Kidney (tissue), 14 donors: ENCODE measurements around the gene CHMP4A. TPM values are rescaled to one million over a fixed set of nuclear protein-coding genes. Genes with fewer than 3 reads are reported as not detected.
A peak's percentile ranks its signal among the peaks of the same experiment; 100 is the strongest.

ENCODE experiments used
- DNase-seq, 5 donors: peaks; one replicate each; pipeline ENCODE4 v3.0.0-alpha.2; 2013 to 2020
- FAIRE-seq: peaks from 2 replicates; lab custom pipeline; 2012; peaks lifted over from hg19 to GRCh38; lab: Jason Lieb, UNC
- H3K27ac ChIP-seq, 2 donors: one replicate each; pipeline ENCODE4 v1.7.0; 2013; ENCODE audit warnings: low read depth in 2 of 2, low read length in 2 of 2, inconsistent platforms in 1 of 2
- H3K27me3 ChIP-seq: one replicate; pipeline ENCODE4 v1.7.1; 2013; ENCODE audit warnings: low read length, inconsistent platforms; ENCODE audit not compliant: control insufficient read depth, insufficient read depth
- H3K36me3 ChIP-seq, 3 donors: one replicate each; pipeline versions ENCODE4 v1.7.0 to v1.7.1; 2013; ENCODE audit warnings: low read length in 3 of 3, control low read depth in 1 of 3, inconsistent platforms in 1 of 3; ENCODE audit not compliant: insufficient read depth in 3 of 3, control insufficient read depth in 2 of 3
- H3K4me1 ChIP-seq, 3 donors: one replicate each; pipeline versions ENCODE4 v1.7.0 to v1.7.1; 2013; ENCODE audit warnings: low read length in 3 of 3, inconsistent platforms in 1 of 3, low read depth in 1 of 3; ENCODE audit not compliant: control insufficient read depth in 2 of 3, insufficient read depth in 2 of 3
- H3K4me3 ChIP-seq, 3 donors: one replicate each; pipeline versions ENCODE4 v1.7.0 to v1.8.1; 2013; ENCODE audit warnings: low read length in 3 of 3, control low read depth in 1 of 3, inconsistent platforms in 1 of 3
- H3K9ac ChIP-seq, 3 donors: one replicate each; pipeline versions ENCODE4 v1.7.0 to v1.7.1; 2013; ENCODE audit warnings: low read length in 3 of 3, control low read depth in 1 of 3, inconsistent platforms in 1 of 3
- H3K9me3 ChIP-seq, 3 donors: one replicate each; pipeline versions ENCODE4 v1.7.0 to v1.7.1; 2013; ENCODE audit warnings: low read length in 3 of 3, control low read depth in 1 of 3, inconsistent platforms in 1 of 3; ENCODE audit not compliant: control insufficient read depth in 2 of 3, insufficient read depth in 1 of 3
- intact Hi-C: fragments of 100-400 bp; cut with DNase I; formaldehyde crosslinking; loops from one replicate; pipeline ENCODE4 v1.11.1; 2022
- polyA plus RNA-seq: library from polyadenylated mRNA; stranded (reverse); fragments of 350-450 nt; fragmentation: Illumina TruSeq; extraction: RNeasy Lipid Tissue Mini Kit (QIAGEN cat#74804); gene quantifications from one replicate; pipeline ENCODE4 v1.2.3, GENCODE V29; 2014; ENCODE audit warnings: low read depth, low replicate concordance; ENCODE audit not compliant: insufficient read depth
- total RNA-seq: library from RNA; stranded (reverse); fragmentation: NEBNext Ultra II Directional; extraction: Animal tissue kit (Norgen Biotek cat#: 25700); gene quantifications from one replicate; pipeline ENCODE4 v1.2.1, GENCODE V29; 2021
- TF ChIP-seq, protein P1 (sequence below): IDR thresholded peaks from 3 replicates; pipeline ENCODE4 v1.5.1; 2012; ENCODE audit warnings: mild to moderate bottlenecking, moderate library complexity, borderline replicate concordance; ENCODE audit not compliant: insufficient read depth; ENCODE audit errors: extremely low read depth
- donor health status: control.
- donor health status: control.
- donor health status: control.
- donor health status: control.
- donor health status: control.
- donor health status: DM: yes; HTN: yes; CAD: no.
- donor health status: Normal renal cell carcinoma (clear cell type).

Gene CHMP4A
- total and polyA plus RNA-seq, 2 donors from 2014 or later, result 65.1 to 72.2 TPM

DNA sequence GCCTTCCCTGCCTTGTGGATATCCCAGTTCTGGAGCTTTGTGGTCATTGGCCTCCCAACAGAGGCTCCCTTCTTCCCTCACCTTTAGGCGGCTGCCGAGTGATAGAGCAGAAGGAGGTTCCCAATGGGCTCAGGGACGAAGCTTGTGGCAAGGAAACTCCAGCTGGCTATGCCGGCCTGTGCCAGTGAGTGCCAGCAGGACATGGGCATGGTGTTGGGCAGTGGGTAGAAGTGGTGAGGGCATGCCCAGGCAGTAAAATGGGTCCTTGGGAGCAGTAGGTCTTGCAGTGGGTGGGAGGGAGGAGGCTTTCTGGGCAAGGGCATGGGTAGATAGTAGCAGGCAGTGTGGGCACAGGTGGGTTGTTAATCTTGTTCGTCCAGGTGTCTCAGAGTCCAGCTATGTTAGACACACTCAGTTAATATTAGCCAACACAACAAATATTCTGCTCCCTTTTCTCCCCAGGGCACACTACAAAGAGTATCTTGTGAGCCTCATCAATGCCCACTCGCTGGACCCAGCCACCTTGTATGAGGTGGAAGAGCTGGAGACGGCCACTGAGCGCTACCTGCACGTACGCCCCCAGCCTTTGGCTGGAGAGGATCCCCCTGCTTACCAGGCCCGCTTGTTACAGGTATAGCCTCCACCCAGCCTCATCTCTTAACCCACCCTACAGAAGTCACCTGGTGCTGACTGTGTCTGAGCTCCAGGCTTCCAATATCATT lies 53.4 kb downstream of the CHMP4A start:
- no peak overlapping the region for H3K9ac ChIP-seq
- no peak for DNase-seq
- H3K9me3 ChIP-seq, result no peaks in the 10 kb centered on the region
- H3K4me1 ChIP-seq, result peaks cover 0 to 20% (median 11%) of the 10 kb centered on the region in 3 donors
- H3K4me3 ChIP-seq, result no peak overlapping the region
- TF ChIP-seq, protein P1, sequence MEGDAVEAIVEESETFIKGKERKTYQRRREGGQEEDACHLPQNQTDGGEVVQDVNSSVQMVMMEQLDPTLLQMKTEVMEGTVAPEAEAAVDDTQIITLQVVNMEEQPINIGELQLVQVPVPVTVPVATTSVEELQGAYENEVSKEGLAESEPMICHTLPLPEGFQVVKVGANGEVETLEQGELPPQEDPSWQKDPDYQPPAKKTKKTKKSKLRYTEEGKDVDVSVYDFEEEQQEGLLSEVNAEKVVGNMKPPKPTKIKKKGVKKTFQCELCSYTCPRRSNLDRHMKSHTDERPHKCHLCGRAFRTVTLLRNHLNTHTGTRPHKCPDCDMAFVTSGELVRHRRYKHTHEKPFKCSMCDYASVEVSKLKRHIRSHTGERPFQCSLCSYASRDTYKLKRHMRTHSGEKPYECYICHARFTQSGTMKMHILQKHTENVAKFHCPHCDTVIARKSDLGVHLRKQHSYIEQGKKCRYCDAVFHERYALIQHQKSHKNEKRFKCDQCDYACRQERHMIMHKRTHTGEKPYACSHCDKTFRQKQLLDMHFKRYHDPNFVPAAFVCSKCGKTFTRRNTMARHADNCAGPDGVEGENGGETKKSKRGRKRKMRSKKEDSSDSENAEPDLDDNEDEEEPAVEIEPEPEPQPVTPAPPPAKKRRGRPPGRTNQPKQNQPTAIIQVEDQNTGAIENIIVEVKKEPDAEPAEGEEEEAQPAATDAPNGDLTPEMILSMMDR, result no peak
- no peak for FAIRE-seq
- no peaks in the 10 kb centered on the region for H3K27me3 ChIP-seq
- intact Hi-C loops, result no loop called here
- H3K27ac ChIP-seq, result peak overlapping the region in 1 of 2 donors; percentile 99
- H3K36me3 ChIP-seq, result peaks cover 9 to 57% (median 44%) of the 10 kb centered on the region in 3 donors

Other genes with a start within 250 kb of the CHMP4A start
Only the 30 nearest of the 34 such genes appear.
- gene CARMIL3, start 161.5 kb downstream of the CHMP4A start, total RNA-seq, result 1.4 TPM
- gene CARMIL3, start 161.5 kb downstream of the CHMP4A start, polyA plus RNA-seq, result 1.5 TPM
- gene CPNE6, start 141.9 kb downstream of the CHMP4A start, total RNA-seq, result 0.19 TPM
- gene CPNE6, start 141.9 kb downstream of the CHMP4A start, polyA plus RNA-seq, result 3.4 TPM
- gene PCK2, start 119.2 kb downstream of the CHMP4A start, total RNA-seq, result 36.1 TPM
- gene PCK2, start 119.2 kb downstream of the CHMP4A start, polyA plus RNA-seq, result 140 TPM
- gene DCAF11, start 98.7 kb downstream of the CHMP4A start, total RNA-seq, result 81.1 TPM
- 69.4 TPM for gene DCAF11, start 98.7 kb downstream of the CHMP4A start, polyA plus RNA-seq
- gene NRL, start 98.5 kb downstream of the CHMP4A start, total RNA-seq, result 4.9 TPM
- gene NRL, start 98.5 kb downstream of the CHMP4A start, polyA plus RNA-seq, result 5.5 TPM
- 1.3 TPM for gene FITM1, start 82.8 kb downstream of the CHMP4A start, total RNA-seq
- 1.2 TPM for gene FITM1, start 82.8 kb downstream of the CHMP4A start, polyA plus RNA-seq
- 244 TPM for gene PSME1, start 77.3 kb downstream of the CHMP4A start, total RNA-seq
- 333 TPM for gene PSME1, start 77.3 kb downstream of the CHMP4A start, polyA plus RNA-seq
- gene EMC9, start 71.9 kb downstream of the CHMP4A start, total RNA-seq, result 22.1 TPM
- 62.5 TPM for gene EMC9, start 71.9 kb downstream of the CHMP4A start, polyA plus RNA-seq
- 148 TPM for gene PSME2, start 66.9 kb downstream of the CHMP4A start, total RNA-seq
- 289 TPM for gene PSME2, start 66.9 kb downstream of the CHMP4A start, polyA plus RNA-seq
- 69.0 TPM for gene RNF31, start 66.0 kb downstream of the CHMP4A start, total RNA-seq
- 64.0 TPM for gene RNF31, start 66.0 kb downstream of the CHMP4A start, polyA plus RNA-seq
- gene IRF9, start 52.2 kb downstream of the CHMP4A start, total RNA-seq, result 141 TPM
- 88.9 TPM for gene IRF9, start 52.2 kb downstream of the CHMP4A start, polyA plus RNA-seq
- gene REC8, start 41.4 kb downstream of the CHMP4A start, total RNA-seq, result 39.9 TPM
- 51.4 TPM for gene REC8, start 41.4 kb downstream of the CHMP4A start, polyA plus RNA-seq
- 49.5 TPM for gene IPO4, start 24.7 kb downstream of the CHMP4A start, total RNA-seq
- gene IPO4, start 24.7 kb downstream of the CHMP4A start, polyA plus RNA-seq, result 22.2 TPM
- gene TM9SF1, start 18.0 kb downstream of the CHMP4A start, total RNA-seq, result 83.6 TPM
- gene TM9SF1, start 18.0 kb downstream of the CHMP4A start, polyA plus RNA-seq, result 41.1 TPM
- 0.38 TPM for gene TSSK4, start 7.8 kb downstream of the CHMP4A start, total RNA-seq
- gene TSSK4, start 7.8 kb downstream of the CHMP4A start, polyA plus RNA-seq, result not detected
- 22.8 TPM for gene MDP1, start 2.6 kb upstream of the CHMP4A start, total RNA-seq
- 55.4 TPM for gene MDP1, start 2.6 kb upstream of the CHMP4A start, polyA plus RNA-seq
- gene NEDD8, start 18.9 kb upstream of the CHMP4A start, total RNA-seq, result 145 TPM
- gene NEDD8, start 18.9 kb upstream of the CHMP4A start, polyA plus RNA-seq, result 439 TPM
- gene GMPR2, start 19.4 kb upstream of the CHMP4A start, total RNA-seq, result 75.0 TPM
- gene GMPR2, start 19.4 kb upstream of the CHMP4A start, polyA plus RNA-seq, result 92.5 TPM
- gene TINF2, start 29.1 kb upstream of the CHMP4A start, total RNA-seq, result 99.4 TPM
- gene TINF2, start 29.1 kb upstream of the CHMP4A start, polyA plus RNA-seq, result 57.0 TPM
- gene TGM1, start 49.7 kb upstream of the CHMP4A start, total RNA-seq, result 13.1 TPM
- 4.5 TPM for gene TGM1, start 49.7 kb upstream of the CHMP4A start, polyA plus RNA-seq
- gene RABGGTA, start 58.1 kb upstream of the CHMP4A start, total RNA-seq, result 33.9 TPM
- gene RABGGTA, start 58.1 kb upstream of the CHMP4A start, polyA plus RNA-seq, result 25.8 TPM
- gene DHRS1, start 86.3 kb upstream of the CHMP4A start, total RNA-seq, result 32.7 TPM
- gene DHRS1, start 86.3 kb upstream of the CHMP4A start, polyA plus RNA-seq, result 56.7 TPM
- gene NOP9, start 86.4 kb upstream of the CHMP4A start, total RNA-seq, result 25.7 TPM
- gene NOP9, start 86.4 kb upstream of the CHMP4A start, polyA plus RNA-seq, result 8.6 TPM
- gene CIDEB, start 94.5 kb upstream of the CHMP4A start, total RNA-seq, result 22.4 TPM
- gene CIDEB, start 94.5 kb upstream of the CHMP4A start, polyA plus RNA-seq, result 49.7 TPM
- 9.2 TPM for gene LTB4R2, start 96.7 kb upstream of the CHMP4A start, total RNA-seq
- gene LTB4R2, start 96.7 kb upstream of the CHMP4A start, polyA plus RNA-seq, result 0.67 TPM
- 9.3 TPM for gene LTB4R, start 98.0 kb upstream of the CHMP4A start, total RNA-seq
- gene LTB4R, start 98.0 kb upstream of the CHMP4A start, polyA plus RNA-seq, result 4.6 TPM
- 57.5 TPM for gene ADCY4, start 121.6 kb upstream of the CHMP4A start, total RNA-seq
- 19.2 TPM for gene ADCY4, start 121.6 kb upstream of the CHMP4A start, polyA plus RNA-seq
- gene RIPK3, start 126.5 kb upstream of the CHMP4A start, total RNA-seq, result 19.5 TPM
- 5.1 TPM for gene RIPK3, start 126.5 kb upstream of the CHMP4A start, polyA plus RNA-seq
- gene NFATC4, start 154.7 kb upstream of the CHMP4A start, total RNA-seq, result 45.3 TPM
- 38.9 TPM for gene NFATC4, start 154.7 kb upstream of the CHMP4A start, polyA plus RNA-seq
- 12.1 TPM for gene NYNRIN, start 185.5 kb upstream of the CHMP4A start, total RNA-seq
- 4.4 TPM for gene NYNRIN, start 185.5 kb upstream of the CHMP4A start, polyA plus RNA-seq